Adrenal gland (tissue), 12 donors: ENCODE results near the gene DEDD2. TPM values are rescaled to one million over a fixed set of nuclear protein-coding genes. Genes with fewer than 3 reads are reported as not detected.

Experiments used
- DNase-seq, 7 donors: peaks; one replicate each; pipeline ENCODE4 v3.0.0-alpha.2; 2019 to 2020
- H3K27ac ChIP-seq, 5 donors: fragments of 200-600 bp; sonication (generic) in 4 of 5; 1 replicate in 3 of 5; 2 replicates in 2 of 5; pipeline versions ENCODE4 v1.5.1 to v1.8.0; 2016 to 2020; ENCODE audit warnings: mild to moderate bottlenecking in 1 of 5
- H3K27me3 ChIP-seq: fragments of 200-600 bp; 2 replicates; pipeline ENCODE4 v1.8.0; 2021
- H3K36me3 ChIP-seq, 2 donors: fragments of 200-600 bp; replicated peaks in 1 of 2; 1 replicate in 1 of 2; 2 replicates in 1 of 2; pipeline versions ENCODE4 v1.5.1 to v1.8.0; 2018 to 2022
- H3K4me1 ChIP-seq, 2 donors: fragments of 200-600 bp; replicated peaks in 1 of 2; 1 replicate in 1 of 2; 2 replicates in 1 of 2; pipeline versions ENCODE4 v1.5.1 to v1.8.0; 2018 to 2021
- H3K4me3 ChIP-seq, 4 donors: fragments of 200-600 bp; sonication (generic) in 3 of 4; one replicate each; pipeline ENCODE4 v1.5.1; 2016 to 2018
- H3K9me3 ChIP-seq, 3 donors: fragments of 200-600 bp; sonication (generic) in 1 of 3; replicated peaks in 1 of 3; 1 replicate in 2 of 3; 2 replicates in 1 of 3; pipeline versions ENCODE4 v1.5.1 to v1.8.0; 2016 to 2021
- CTCF ChIP-seq, 6 experiments: fragments of 450-650 bp in 4 of 6; fragments of 200-600 bp in 2 of 6; sonication (generic) in 1 of 6; IDR thresholded peaks; 1 replicate in 5 of 6; 2 replicates in 1 of 6; pipeline versions ENCODE4 v1.5.1 to v1.8.0; 2016 to 2021; ENCODE audit warnings: antibody characterized with exemption in 6 of 6, mild to moderate bottlenecking in 2 of 6, moderate library complexity in 1 of 6
- POLR2A ChIP-seq, 2 donors: fragments of 450-650 bp; IDR thresholded peaks; one replicate each; pipeline ENCODE4 v1.6.1; 2017; ENCODE audit warnings: antibody characterized with exemption in 2 of 2, mild to moderate bottlenecking in 2 of 2, moderate library complexity in 1 of 2
- WGBS, 4 donors: extraction: QIAGEN DNeasy Blood & Tissue Kit in 2 of 4; methylation state at CpG; one replicate each; pipeline versions ENCODE4 v1.1.5 to v1.1.7; 2013 to 2017; 5-methylcytosine and 5-hydroxymethylcytosine counted together
- intact Hi-C, 2 donors: fragments of 100-400 bp; cut with DNase I; formaldehyde crosslinking; loops; one replicate each; pipeline versions ENCODE4 v1.14.1 to v1.15.0; 2022 to 2023
- polyA plus RNA-seq, 3 donors: library from polyadenylated mRNA; stranded (reverse); fragments of 200-250 nt in 2 of 3; fragments of 350-450 nt in 1 of 3; fragmentation: Illumina TruSeq in 1 of 3; extraction: RNeasy Lipid Tissue Mini Kit (QIAGEN cat#74804) in 1 of 3; gene quantifications; one replicate each; pipeline ENCODE4 v1.2.3, GENCODE V29; 2013 to 2014
- total RNA-seq, 9 donors: library from RNA; depleted of rRNA in 4 of 9; stranded (reverse); fragments of >200 nt in 4 of 9; fragments of 120-200 nt in 1 of 9; fragmentation: NEBNext Ultra II Directional in 1 of 9; extraction: Animal tissue kit (Norgen Biotek cat#: 25700) in 1 of 9; gene quantifications; one replicate each; pipeline versions ENCODE4 v1.1.0 to v1.2.4, GENCODE V29; 2013 to 2023
- donor health status: healthy with polysubstance abuse.
- donor health status: Bipolar disorder and iron deficiency.
- donor health status: DM: yes; HTN: yes; CAD: no.
- donor health status: DM: no; HTN: no; CAD: no.
- donor health status: DM: no; HTN: no; CAD: no.
- donor health status: DM: yes; HTN: yes; CAD: no.

Gene DEDD2
- total and polyA plus RNA-seq, 12 donors: 26.0 to 54.8 (median 31.5) TPM

- WGBS, 4 donors: 81 to 92% (median 85%) methylated on average over 9 to 14 of the region's 14 CpGs
- H3K4me1 ChIP-seq: peaks cover 0 to 28% of the 10 kb centered on the region in 2 donors
- H3K4me3 ChIP-seq: no peak overlapping the region
- H3K36me3 ChIP-seq: peaks cover 0 to 78% of the 10 kb centered on the region in 2 donors
- H3K27ac ChIP-seq: peak overlapping the region in 2 of 5 donors; percentile 40 to 64
- peak in 1 of 7 donors; percentile 13 for DNase-seq
- H3K9me3 ChIP-seq: no peaks in the 10 kb centered on the region
- H3K27me3 ChIP-seq: no peaks in the 10 kb centered on the region
- intact Hi-C loops: no loop called here
- TF ChIP-seq POLR2A (IDR thresholded peaks at IDR 0.05): no peak
- no peak for TF ChIP-seq CTCF (IDR thresholded peaks at IDR 0.05)
Measured at GRCh38 chr19:42206871-42207755, 10.4 kb downstream of the DEDD2 start.

GRCh38 chr19:42204664-42205063 is 12.8 kb downstream of the DEDD2 start:
- DNase-seq: peak in 1 of 7 donors; percentile 1
- Histone ChIP-seq H3K27me3 (no peaks in the 10 kb centered on the region), H3K27ac (no peak overlapping the region), H3K9me3 (no peaks in the 10 kb centered on the region), H3K4me1 (peaks cover 0 to 46% of the 10 kb centered on the region in 2 donors), H3K36me3 (peaks cover 0 to 82% of the 10 kb centered on the region in 2 donors), H3K4me3 (no peak overlapping the region)
- intact Hi-C loops: no loop called here
- 87 to 96% (median 92%) methylated on average over 4 to 6 of the region's 6 CpGs for WGBS, 4 donors
- TF ChIP-seq CTCF (IDR thresholded peaks at IDR 0.05) (no peak), POLR2A (IDR thresholded peaks at IDR 0.05) (no peak)

- TF ChIP-seq CTCF (IDR thresholded peaks at IDR 0.05): no peak
- no peak for TF ChIP-seq POLR2A (IDR thresholded peaks at IDR 0.05)
- H3K36me3 ChIP-seq: peaks cover 0 to 82% of the 10 kb centered on the region in 2 donors
- H3K27ac ChIP-seq: no peak overlapping the region
- 89 to 100% (median 98%) methylated on average over 2 of the region's 2 CpGs for WGBS, 4 donors
- H3K27me3 ChIP-seq: no peaks in the 10 kb centered on the region
- peak in 1 of 7 donors; percentile 2 for DNase-seq
- H3K9me3 ChIP-seq: no peaks in the 10 kb centered on the region
- H3K4me3 ChIP-seq: no peak overlapping the region
- intact Hi-C loops: no loop called here
- peaks cover 0 to 54% of the 10 kb centered on the region in 2 donors for H3K4me1 ChIP-seq
Measured at GRCh38 chr19:42203700-42204099, 13.8 kb downstream of the DEDD2 start.

GRCh38 chr19:42202290-42202880 is 15.1 kb downstream of the DEDD2 start:
- no peak overlapping the region for H3K4me3 ChIP-seq
- 68 to 80% (median 75%) methylated on average over 5 of the region's 5 CpGs for WGBS, 4 donors
- peak overlapping the region in 2 of 5 donors; percentile 75 to 88 for H3K27ac ChIP-seq
- DNase-seq: peak in 1 of 7 donors; percentile 2
- intact Hi-C loops: no loop called here
- TF ChIP-seq POLR2A (IDR thresholded peaks at IDR 0.05): no peak
- no peak for TF ChIP-seq CTCF (IDR thresholded peaks at IDR 0.05)
- H3K27me3 ChIP-seq: no peaks in the 10 kb centered on the region
- no peaks in the 10 kb centered on the region for H3K9me3 ChIP-seq
- peaks cover 0 to 47% of the 10 kb centered on the region in 2 donors for H3K4me1 ChIP-seq
- H3K36me3 ChIP-seq: peaks cover 0 to 76% of the 10 kb centered on the region in 2 donors
